SH-SY5Y (cell line): Measurements from ENCODE around the gene ELK4.

Source experiments
- GATA2 ChIP-seq: IDR thresholded peaks from 2 replicates; pipeline ENCODE4 v1.6.1; 2011; ENCODE audit warnings: mild to moderate bottlenecking, low read depth, low read length
- GATA3 ChIP-seq: IDR thresholded peaks from 2 replicates; pipeline ENCODE4 v1.6.1; 2011; ENCODE audit warnings: low read depth, mild to moderate bottlenecking, low read length, moderate library complexity

DNA sequence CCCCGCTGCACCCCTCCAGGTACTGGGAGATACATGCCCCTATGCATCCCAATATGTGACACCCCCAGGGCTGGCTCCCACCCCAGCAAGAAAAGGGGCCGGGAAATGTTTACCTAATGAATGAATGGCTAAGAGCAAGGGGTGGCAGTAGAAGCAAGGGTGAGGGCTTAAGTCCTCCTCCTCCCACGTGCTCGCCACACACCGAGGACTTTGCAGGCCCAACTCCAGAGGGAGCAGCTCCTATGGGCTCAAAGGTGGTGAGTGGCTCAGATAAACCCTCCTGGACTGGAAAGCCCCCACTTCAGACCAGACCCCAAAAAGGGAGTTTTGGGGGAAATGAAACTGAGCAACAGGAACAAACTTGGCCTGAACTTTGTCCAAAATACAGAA is 37.1 kb upstream of the ELK4 start:
- TF ChIP-seq GATA3 (no peak), GATA2 (no peak)
